ENCODE measurements around the gene ADAMTS8. TPM values are rescaled to one million over a fixed set of nuclear protein-coding genes. Genes with fewer than 3 reads are reported as not detected.
A peak's percentile ranks its signal among the peaks of the same experiment; 100 is the strongest.

The ADAMTS8 gene, protein sequence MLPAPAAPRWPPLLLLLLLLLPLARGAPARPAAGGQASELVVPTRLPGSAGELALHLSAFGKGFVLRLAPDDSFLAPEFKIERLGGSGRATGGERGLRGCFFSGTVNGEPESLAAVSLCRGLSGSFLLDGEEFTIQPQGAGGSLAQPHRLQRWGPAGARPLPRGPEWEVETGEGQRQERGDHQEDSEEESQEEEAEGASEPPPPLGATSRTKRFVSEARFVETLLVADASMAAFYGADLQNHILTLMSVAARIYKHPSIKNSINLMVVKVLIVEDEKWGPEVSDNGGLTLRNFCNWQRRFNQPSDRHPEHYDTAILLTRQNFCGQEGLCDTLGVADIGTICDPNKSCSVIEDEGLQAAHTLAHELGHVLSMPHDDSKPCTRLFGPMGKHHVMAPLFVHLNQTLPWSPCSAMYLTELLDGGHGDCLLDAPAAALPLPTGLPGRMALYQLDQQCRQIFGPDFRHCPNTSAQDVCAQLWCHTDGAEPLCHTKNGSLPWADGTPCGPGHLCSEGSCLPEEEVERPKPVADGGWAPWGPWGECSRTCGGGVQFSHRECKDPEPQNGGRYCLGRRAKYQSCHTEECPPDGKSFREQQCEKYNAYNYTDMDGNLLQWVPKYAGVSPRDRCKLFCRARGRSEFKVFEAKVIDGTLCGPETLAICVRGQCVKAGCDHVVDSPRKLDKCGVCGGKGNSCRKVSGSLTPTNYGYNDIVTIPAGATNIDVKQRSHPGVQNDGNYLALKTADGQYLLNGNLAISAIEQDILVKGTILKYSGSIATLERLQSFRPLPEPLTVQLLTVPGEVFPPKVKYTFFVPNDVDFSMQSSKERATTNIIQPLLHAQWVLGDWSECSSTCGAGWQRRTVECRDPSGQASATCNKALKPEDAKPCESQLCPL
- total RNA-seq = not detected

GRCh38 chr11:130428316-130429119 is at the start of gene ADAMTS8:
Gene ADAMTS8, minus strand, starts transcription at chr11:130428609. Its CDS starts 323 bp downstream, at chr11:130428286.
- DNase-seq = no peak
- CTCF ChIA-PET = interaction anchor here (5.7 to 12.0 kb wide), 2 partner anchors 216 to 433 kb away, joined by 32 to 252 read pairs; no protein-coding TSS in a partner anchor
- Mint-ChIP-seq H3K27ac (no peak within 1 kb of the TSS), H3K27me3 (ENCODE audit: low read depth) (peaks cover 52% of the 10 kb centered on the region), H3K4me1 (ENCODE audit: low read depth) (peaks cover 12% of the 10 kb centered on the region), H3K36me3 (ENCODE audit: low read depth) (no peaks in the 10 kb centered on the region), H3K4me3 (peak within 1 kb of the TSS; percentile 51), H3K9me3 (ENCODE audit: insufficient read depth) (no peaks in the 10 kb centered on the region)
- POLR2A ChIA-PET = no interaction called here
- peak; percentile 43 for ATAC-seq

DNA sequence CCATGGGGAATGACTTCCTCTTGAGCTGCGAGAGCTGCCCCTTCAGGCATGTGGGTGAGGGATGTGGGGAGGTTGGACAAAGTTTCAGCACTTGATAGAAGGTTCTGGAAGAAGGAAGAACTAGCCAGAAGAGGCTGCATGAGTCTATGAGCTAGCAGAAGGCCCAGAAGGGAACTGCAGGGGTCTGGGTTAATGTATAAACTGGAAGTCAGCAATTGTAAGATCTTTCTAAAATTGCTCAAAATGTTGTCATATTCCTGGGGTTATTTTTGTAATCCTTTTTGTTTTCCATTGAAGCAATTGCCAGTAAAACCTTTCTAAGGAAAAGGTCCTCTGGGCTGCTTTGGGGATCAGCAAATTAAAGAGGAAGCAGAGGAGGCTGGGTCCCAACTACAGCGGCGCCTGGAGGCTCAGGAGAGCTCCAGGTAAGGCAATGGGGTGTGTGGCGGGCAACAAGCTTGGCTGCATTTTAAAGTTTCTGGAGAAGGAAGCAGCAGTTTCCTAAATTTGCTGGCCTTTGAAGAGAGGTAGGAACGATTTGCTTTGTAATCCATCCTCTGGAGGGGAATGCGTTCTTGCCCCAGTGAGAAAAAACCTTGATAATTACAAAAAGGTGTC is 49.3 kb upstream of the ADAMTS8 start:
- POLR2A ChIA-PET = no interaction called here
- no peaks in the 10 kb centered on the region for H3K36me3 Mint-ChIP-seq (ENCODE audit: low read depth)
- DNase-seq = no peak
- no peak overlapping the region for H3K27ac Mint-ChIP-seq
- no peaks in the 10 kb centered on the region for H3K9me3 Mint-ChIP-seq (ENCODE audit: insufficient read depth)
- H3K27me3 Mint-ChIP-seq (ENCODE audit: low read depth) = no peaks in the 10 kb centered on the region
- H3K4me3 Mint-ChIP-seq = no peak overlapping the region
- ATAC-seq = no peak
- CTCF ChIA-PET = no interaction called here
- H3K4me1 Mint-ChIP-seq (ENCODE audit: low read depth) = no peaks in the 10 kb centered on the region

DNA sequence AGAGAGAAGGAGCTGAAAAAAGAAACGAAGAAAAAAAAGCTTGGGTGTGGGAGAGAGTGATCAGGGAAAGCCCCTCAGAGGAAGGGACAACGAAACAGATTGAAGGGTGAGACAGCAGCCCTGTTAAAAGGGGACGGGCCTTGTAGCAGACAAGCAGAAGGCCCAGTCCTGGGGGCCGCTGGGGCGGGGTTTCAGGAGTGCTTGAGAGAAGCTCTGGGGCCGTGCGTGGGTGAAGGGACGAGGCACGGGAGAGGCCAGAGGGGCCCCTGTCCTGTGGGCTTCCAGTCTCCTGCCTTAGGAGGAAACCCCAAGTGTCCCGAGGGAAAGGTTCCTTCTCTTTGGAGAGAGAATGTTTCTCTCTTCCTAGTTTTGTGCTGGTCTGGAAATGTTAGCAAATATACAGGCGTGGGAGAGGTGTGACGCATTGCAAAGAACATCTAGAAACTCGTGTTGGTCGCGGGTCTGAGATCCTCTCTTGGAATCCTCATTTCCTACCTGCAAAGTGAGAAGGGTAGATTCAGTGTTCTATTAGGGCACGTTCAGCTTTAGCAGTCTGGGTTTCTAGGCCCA is 48.6 kb upstream of the ADAMTS8 start:
- ATAC-seq = no peak
- Mint-ChIP-seq H3K27ac (no peak overlapping the region), H3K4me3 (no peak overlapping the region), H3K27me3 (ENCODE audit: low read depth) (no peaks in the 10 kb centered on the region), H3K4me1 (ENCODE audit: low read depth) (no peaks in the 10 kb centered on the region), H3K9me3 (ENCODE audit: insufficient read depth) (no peaks in the 10 kb centered on the region), H3K36me3 (ENCODE audit: low read depth) (no peaks in the 10 kb centered on the region)
- ChIA-PET POLR2A (no interaction called here), CTCF (no interaction called here)
- DNase-seq = no peak

- no peak overlapping the region for H3K27ac Mint-ChIP-seq
- ChIA-PET POLR2A (no interaction called here), CTCF (no interaction called here)
Observed at GRCh38 chr11:130476200-130476921, 48.0 kb upstream of the ADAMTS8 start.

GRCh38 chr11:130475426-130476053 is 47.1 kb upstream of the ADAMTS8 start:
- H3K27ac Mint-ChIP-seq = no peak overlapping the region
- no peaks in the 10 kb centered on the region for H3K9me3 Mint-ChIP-seq (ENCODE audit: insufficient read depth)
- H3K27me3 Mint-ChIP-seq (ENCODE audit: low read depth) = no peaks in the 10 kb centered on the region
- no peak overlapping the region for H3K4me3 Mint-ChIP-seq
- ATAC-seq = no peak
- no peaks in the 10 kb centered on the region for H3K36me3 Mint-ChIP-seq (ENCODE audit: low read depth)
- ChIA-PET POLR2A (no interaction called here), CTCF (no interaction called here)
- no peak for DNase-seq
- no peaks in the 10 kb centered on the region for H3K4me1 Mint-ChIP-seq (ENCODE audit: low read depth)

More at GRCh38 chr11:130476200-130476921, 48.0 kb upstream of the ADAMTS8 start:
- no peaks in the 10 kb centered on the region for H3K4me1 Mint-ChIP-seq (ENCODE audit: low read depth)
- H3K9me3 Mint-ChIP-seq (ENCODE audit: insufficient read depth) = no peaks in the 10 kb centered on the region
- DNase-seq (no peak), ATAC-seq (no peak)
- no peaks in the 10 kb centered on the region for H3K27me3 Mint-ChIP-seq (ENCODE audit: low read depth)
- no peaks in the 10 kb centered on the region for H3K36me3 Mint-ChIP-seq (ENCODE audit: low read depth)
- H3K4me3 Mint-ChIP-seq = no peak overlapping the region

- Mint-ChIP-seq H3K4me1 (ENCODE audit: low read depth) (no peaks in the 10 kb centered on the region), H3K9me3 (ENCODE audit: insufficient read depth) (no peaks in the 10 kb centered on the region), H3K27ac (no peak overlapping the region), H3K36me3 (ENCODE audit: low read depth) (no peaks in the 10 kb centered on the region), H3K4me3 (no peak overlapping the region), H3K27me3 (ENCODE audit: low read depth) (no peaks in the 10 kb centered on the region)
- no peak for DNase-seq
- POLR2A ChIA-PET = no interaction called here
- ATAC-seq = no peak
- CTCF ChIA-PET = no interaction called here
Observed at GRCh38 chr11:130474637-130475400, 46.4 kb upstream of the ADAMTS8 start.

DNA sequence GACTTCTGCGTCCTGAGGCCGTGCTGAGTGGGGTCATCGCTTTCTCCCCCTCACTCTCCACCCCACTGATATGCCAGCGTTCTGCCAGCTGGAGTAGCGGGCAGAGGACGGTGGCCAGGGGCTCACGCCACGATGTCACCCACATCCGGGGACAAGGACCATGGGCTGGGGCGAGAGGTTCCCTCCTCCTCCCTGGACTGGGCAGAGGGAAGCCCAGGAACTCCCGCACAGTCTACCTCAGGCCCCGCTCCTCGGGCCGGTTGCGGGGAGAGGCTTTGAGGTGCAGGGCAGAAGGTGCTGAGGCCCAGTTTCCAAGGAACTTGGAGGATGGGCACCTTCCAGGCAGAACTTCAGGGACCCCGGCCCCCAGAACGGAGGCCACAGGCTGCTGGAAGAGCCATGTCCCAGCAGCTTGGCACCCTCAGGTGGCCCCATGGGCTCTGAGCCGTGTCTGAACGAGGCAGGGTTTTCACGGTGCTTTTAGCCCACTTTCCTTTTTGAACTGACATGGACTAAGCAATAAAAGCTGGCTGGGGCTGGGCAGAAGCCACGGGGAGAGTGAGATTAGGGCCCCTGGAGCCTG is 45.5 kb upstream of the ADAMTS8 start:
- Mint-ChIP-seq H3K4me1 (ENCODE audit: low read depth) (no peaks in the 10 kb centered on the region), H3K4me3 (no peak overlapping the region), H3K36me3 (ENCODE audit: low read depth) (no peaks in the 10 kb centered on the region), H3K27me3 (ENCODE audit: low read depth) (no peaks in the 10 kb centered on the region), H3K9me3 (ENCODE audit: insufficient read depth) (no peaks in the 10 kb centered on the region), H3K27ac (no peak overlapping the region)
- ATAC-seq (no peak), DNase-seq (no peak)
- ChIA-PET POLR2A (no interaction called here), CTCF (no interaction called here)

DNA sequence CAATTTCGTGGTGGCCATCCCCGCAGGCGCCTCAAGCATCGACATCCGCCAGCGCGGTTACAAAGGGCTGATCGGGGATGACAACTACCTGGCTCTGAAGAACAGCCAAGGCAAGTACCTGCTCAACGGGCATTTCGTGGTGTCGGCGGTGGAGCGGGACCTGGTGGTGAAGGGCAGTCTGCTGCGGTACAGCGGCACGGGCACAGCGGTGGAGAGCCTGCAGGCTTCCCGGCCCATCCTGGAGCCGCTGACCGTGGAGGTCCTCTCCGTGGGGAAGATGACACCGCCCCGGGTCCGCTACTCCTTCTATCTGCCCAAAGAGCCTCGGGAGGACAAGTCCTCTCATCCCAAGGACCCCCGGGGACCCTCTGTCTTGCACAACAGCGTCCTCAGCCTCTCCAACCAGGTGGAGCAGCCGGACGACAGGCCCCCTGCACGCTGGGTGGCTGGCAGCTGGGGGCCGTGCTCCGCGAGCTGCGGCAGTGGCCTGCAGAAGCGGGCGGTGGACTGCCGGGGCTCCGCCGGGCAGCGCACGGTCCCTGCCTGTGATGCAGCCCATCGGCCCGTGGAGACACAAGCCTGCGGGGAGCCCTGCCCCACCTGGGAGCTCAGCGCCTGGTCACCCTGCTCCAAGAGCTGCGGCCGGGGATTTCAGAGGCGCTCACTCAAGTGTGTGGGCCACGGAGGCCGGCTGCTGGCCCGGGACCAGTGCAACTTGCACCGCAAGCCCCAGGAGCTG is 44.8 kb upstream of the ADAMTS8 start:
- ChIA-PET POLR2A (no interaction called here), CTCF (no interaction called here)
- H3K4me3 Mint-ChIP-seq = no peak overlapping the region
- H3K36me3 Mint-ChIP-seq (ENCODE audit: low read depth) = no peaks in the 10 kb centered on the region
- H3K4me1 Mint-ChIP-seq (ENCODE audit: low read depth) = no peaks in the 10 kb centered on the region
- DNase-seq (no peak), ATAC-seq (no peak)
- H3K9me3 Mint-ChIP-seq (ENCODE audit: insufficient read depth) = no peaks in the 10 kb centered on the region
- H3K27me3 Mint-ChIP-seq (ENCODE audit: low read depth) = no peaks in the 10 kb centered on the region
- H3K27ac Mint-ChIP-seq = no peak overlapping the region

GRCh38 chr11:130472434-130472961 is 44.1 kb upstream of the ADAMTS8 start:
- no peak overlapping the region for H3K4me3 Mint-ChIP-seq
- ATAC-seq (no peak), DNase-seq (no peak)
- H3K9me3 Mint-ChIP-seq (ENCODE audit: insufficient read depth) = no peaks in the 10 kb centered on the region
- POLR2A ChIA-PET = no interaction called here
- H3K4me1 Mint-ChIP-seq (ENCODE audit: low read depth) = no peaks in the 10 kb centered on the region
- H3K36me3 Mint-ChIP-seq (ENCODE audit: low read depth) = no peaks in the 10 kb centered on the region
- CTCF ChIA-PET = interaction anchor here (1.9 kb wide), 1 partner anchor 37 kb away, joined by 6 read pairs; no protein-coding TSS in a partner anchor
- H3K27me3 Mint-ChIP-seq (ENCODE audit: low read depth) = no peaks in the 10 kb centered on the region
- H3K27ac Mint-ChIP-seq = no peak overlapping the region

Measured in activated CD8-positive, alpha-beta T cell treated with anti-CD3 and anti-CD28 coated beads, Interleukin-2, amount 10 ng/mL, durations not matched to agents 7 days and 5 days (primary cell).